ENCODE results near the gene HS3ST6. TPM values are rescaled to one million over a fixed set of nuclear protein-coding genes. Genes with fewer than 3 reads are reported as not detected.

HS3ST6 gene
- total RNA-seq, result not detected in 2 replicates

DNA sequence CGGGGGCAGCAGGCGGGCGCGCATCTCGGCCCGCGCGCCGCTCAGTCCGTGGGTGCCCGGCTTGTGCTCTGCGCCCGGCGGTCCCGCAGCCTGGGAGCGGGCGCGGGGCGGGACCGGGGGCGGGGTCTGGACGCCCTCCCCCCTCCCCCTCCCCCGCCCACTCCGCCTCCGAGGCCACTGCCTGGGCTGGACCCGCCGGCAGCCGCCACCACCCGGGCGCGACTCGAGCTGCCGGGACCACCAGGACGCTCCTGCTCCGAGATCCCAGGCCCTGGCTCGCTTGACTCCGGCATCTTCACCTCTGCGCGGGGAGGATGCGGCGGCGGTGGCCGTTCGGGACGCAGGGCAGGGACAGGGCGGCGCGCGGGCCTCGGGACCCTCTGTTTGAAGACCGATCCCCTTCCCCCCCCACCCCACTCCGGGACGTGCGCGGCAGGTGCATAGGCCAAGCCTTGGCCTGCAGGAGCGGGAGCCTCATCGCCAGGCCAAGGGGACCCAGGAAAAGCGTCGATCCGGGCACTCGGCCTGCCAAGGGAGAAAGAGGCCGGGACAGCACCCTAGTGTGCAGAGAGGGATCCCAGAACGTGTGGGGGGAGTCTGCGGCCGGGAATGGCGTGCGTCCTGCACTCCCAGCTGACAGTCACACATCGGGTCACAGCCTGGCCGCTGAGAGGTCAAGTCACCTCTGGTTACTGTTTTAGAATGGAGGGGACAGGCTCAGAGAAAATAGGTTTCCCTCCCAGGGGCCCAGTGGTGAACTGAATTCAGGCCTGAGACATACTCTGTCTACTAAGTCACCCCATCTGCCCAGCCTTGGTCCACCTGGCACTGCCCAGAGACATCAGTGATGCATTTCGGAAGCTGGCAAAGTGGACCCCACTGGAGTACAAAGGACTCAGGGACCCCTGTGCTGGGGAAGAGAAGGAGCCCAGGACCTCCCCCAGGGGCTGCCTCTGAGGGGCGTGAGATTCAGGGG lies at the start of gene HS3ST6:
Gene HS3ST6, minus strand, starts transcription at position 65 of the 976 bp plus-strand sequence. CDS start 92 bp downstream, outside the sequence.

GRCh38 chr16:1966460-1966859 lies 48.2 kb upstream of the HS3ST6 start, which contains the start of gene RNF151:
RNF151 (plus strand) TSS chr16:1966856; CDS start chr16:1966882, 26 bp downstream.

GRCh38 chr16:1964506-1965395 lies 46.5 kb upstream of the HS3ST6 start, which contains the start of gene RPS2:
RPS2 (minus strand) TSS chr16:1964826; CDS start chr16:1964625, 201 bp downstream.

GRCh38 chr16:1959269-1960039 lies 41.2 kb upstream of the HS3ST6 start, which contains the start of gene NDUFB10:
NDUFB10 (plus strand) TSS chr16:1959538; CDS start chr16:1959625, 87 bp downstream.

DNA sequence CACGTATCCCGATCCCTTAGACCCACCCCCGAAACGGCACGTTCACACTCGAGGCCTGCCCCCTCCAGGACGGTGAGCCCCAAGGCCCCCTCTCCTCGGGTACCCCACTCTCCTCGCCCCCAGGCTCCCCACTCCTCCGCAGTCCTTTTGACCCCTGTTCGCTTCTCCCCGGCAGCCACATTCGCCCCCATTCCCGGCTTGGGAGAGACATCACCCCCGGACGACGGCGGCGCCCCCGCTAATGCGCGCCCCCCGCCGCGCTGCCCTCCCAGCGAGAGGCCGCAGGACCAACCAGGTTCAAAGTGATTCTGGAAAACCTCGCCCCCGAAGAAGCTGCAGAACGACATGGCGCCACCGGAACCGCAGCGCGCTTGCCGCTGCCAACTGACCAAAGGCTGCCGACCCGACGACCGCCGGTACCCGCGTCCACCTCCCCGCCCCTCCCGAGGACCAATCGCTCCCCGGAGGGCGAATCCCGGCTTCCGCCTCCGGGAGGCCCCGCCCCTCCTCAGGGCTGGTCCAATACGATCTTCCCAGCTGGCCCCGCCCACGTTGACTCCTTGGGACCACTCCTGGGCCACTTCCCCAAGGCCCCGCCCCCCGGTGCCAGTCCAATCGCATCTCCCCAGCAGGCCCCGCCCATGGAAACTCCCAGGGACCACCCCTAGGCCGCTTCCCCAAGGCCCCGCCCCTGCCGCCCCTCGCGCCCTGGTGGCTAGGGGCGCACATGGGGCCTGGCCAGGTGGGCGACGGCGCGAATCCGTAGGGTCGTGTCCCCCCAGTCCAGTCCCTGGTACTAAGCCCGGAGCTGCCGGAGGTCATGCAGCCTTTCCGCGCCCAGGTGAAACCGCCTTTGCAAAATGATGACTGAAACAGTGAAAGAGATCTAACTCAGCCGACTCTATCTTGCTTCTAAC lies 24.9 kb upstream of the HS3ST6 start, which contains the start of gene MSRB1:
Gene MSRB1, minus strand, starts transcription at position 390 of the 917 bp plus-strand sequence. Its CDS starts 43 bp downstream, at position 347.

GRCh38 chr16:1871974-1872635 lies 46.1 kb downstream of the HS3ST6 start, which contains the start of gene MEIOB:
MEIOB (minus strand) TSS chr16:1872164; CDS start chr16:1868175, 3,989 bp downstream.

Other genes starting within 250 kb of the HS3ST6 start
- 13.7 and 14.2 TPM in 2 replicates for gene JPT2, start 240.1 kb downstream of the HS3ST6 start, total RNA-seq
- 34.0 and 41.1 TPM in 2 replicates for gene MAPK8IP3, start 212.2 kb downstream of the HS3ST6 start, total RNA-seq
- 48.9 and 58.7 TPM in 2 replicates for gene NME3, start 146.9 kb downstream of the HS3ST6 start, total RNA-seq
- 6.4 and 10.8 TPM in 2 replicates for gene EME2, start 145.6 kb downstream of the HS3ST6 start, total RNA-seq
- 74.0 and 77.1 TPM in 2 replicates for gene MRPS34, start 145.3 kb downstream of the HS3ST6 start, total RNA-seq
- gene SPSB3, start 135.8 kb downstream of the HS3ST6 start, total RNA-seq, result 22.3 and 28.1 TPM in 2 replicates
- gene NUBP2, start 135.5 kb downstream of the HS3ST6 start, total RNA-seq, result 49.5 and 49.8 TPM in 2 replicates
- under 0.01 and 0.09 TPM in 2 replicates for gene IGFALS, start 124.7 kb downstream of the HS3ST6 start, total RNA-seq
- gene HAGH, start 91.6 kb downstream of the HS3ST6 start, total RNA-seq, result 35.1 and 58.0 TPM in 2 replicates
- 44.4 and 101 TPM in 2 replicates for gene FAHD1, start 91.2 kb downstream of the HS3ST6 start, total RNA-seq
- 0.28 TPM in 1 of 2 replicates, not detected in the other for gene MEIOB, start 46.3 kb downstream of the HS3ST6 start, total RNA-seq
- 7.4 and 9.5 TPM in 2 replicates for gene MSRB1, start 24.8 kb upstream of the HS3ST6 start, total RNA-seq
- gene RPL3L, start 36.3 kb upstream of the HS3ST6 start, total RNA-seq, result not detected in 2 replicates
- gene NDUFB10, start 41.1 kb upstream of the HS3ST6 start, total RNA-seq, result 194 and 232 TPM in 2 replicates
- gene RPS2, start 46.4 kb upstream of the HS3ST6 start, total RNA-seq, result 3,442 and 3,638 TPM in 2 replicates
- not detected in 2 replicates for gene RNF151, start 48.4 kb upstream of the HS3ST6 start, total RNA-seq
- gene TBL3, start 53.6 kb upstream of the HS3ST6 start, total RNA-seq, result 27.9 and 34.6 TPM in 2 replicates
- gene NOXO1, start 63.1 kb upstream of the HS3ST6 start, total RNA-seq, result 0.14 TPM in 1 of 2 replicates, not detected in the other
- gene GFER, start 65.8 kb upstream of the HS3ST6 start, total RNA-seq, result 10.1 and 11.5 TPM in 2 replicates
- 2.4 and 3.3 TPM in 2 replicates for gene SYNGR3, start 71.6 kb upstream of the HS3ST6 start, total RNA-seq
- gene ZNF598, start 91.4 kb upstream of the HS3ST6 start, total RNA-seq, result 11.4 and 11.8 TPM in 2 replicates
- gene NPW, start 101.4 kb upstream of the HS3ST6 start, total RNA-seq, result 0.18 and 0.43 TPM in 2 replicates
- 27.0 and 28.1 TPM in 2 replicates for gene NHERF2, start 108.5 kb upstream of the HS3ST6 start, total RNA-seq
- gene NTHL1, start 129.4 kb upstream of the HS3ST6 start, total RNA-seq, result 33.8 and 40.0 TPM in 2 replicates
- 37.8 and 59.7 TPM in 2 replicates for gene TSC2, start 129.6 kb upstream of the HS3ST6 start, total RNA-seq
- gene PKD1, start 217.5 kb upstream of the HS3ST6 start, total RNA-seq, result 91.0 and 116 TPM in 2 replicates
- gene RAB26, start 230.2 kb upstream of the HS3ST6 start, total RNA-seq, result 0.71 and 1.6 TPM in 2 replicates
- gene TRAF7, start 237.4 kb upstream of the HS3ST6 start, total RNA-seq, result 48.1 and 52.7 TPM in 2 replicates

Data from smooth muscle cell of bladder (primary cell).